ENCODE results near the gene ADAMTS8.

- TF ChIP-seq ZNF274 (IDR thresholded peaks at IDR 0.05; ENCODE audit: low read depth, low read length) = no peak
- no peak for TF ChIP-seq YY1 (IDR thresholded peaks at IDR 0.05; ENCODE audit: insufficient read depth, insufficient read length)
Observed at GRCh38 chr11:130404727-130405126, 23.7 kb downstream of the ADAMTS8 start.
